Measurements from ENCODE around the gene EMILIN1.

GRCh38 chr2:27123302-27124150 lies 45.1 kb downstream of the EMILIN1 start, which contains the start of gene ABHD1:
- no peak for TF ChIP-seq CTCF (IDR thresholded peaks at IDR 0.05)
- TF ChIP-seq POLR2A (IDR thresholded peaks at IDR 0.05) = no peak

Measured in lower leg skin (tissue), 3 donors.